HG03354 (cell line): ENCODE measurements around the gene PSMB10.

ENCODE experiments used
- ATAC-seq: cut with Tn5 transposase; IDR thresholded peaks from one replicate; pipeline ENCODE4 v1.9.1; 2021; ENCODE audit warnings: mild to moderate bottlenecking; ENCODE audit not compliant: unreplicated experiment, poor library complexity, severe bottlenecking

Gene PSMB10

DNA sequence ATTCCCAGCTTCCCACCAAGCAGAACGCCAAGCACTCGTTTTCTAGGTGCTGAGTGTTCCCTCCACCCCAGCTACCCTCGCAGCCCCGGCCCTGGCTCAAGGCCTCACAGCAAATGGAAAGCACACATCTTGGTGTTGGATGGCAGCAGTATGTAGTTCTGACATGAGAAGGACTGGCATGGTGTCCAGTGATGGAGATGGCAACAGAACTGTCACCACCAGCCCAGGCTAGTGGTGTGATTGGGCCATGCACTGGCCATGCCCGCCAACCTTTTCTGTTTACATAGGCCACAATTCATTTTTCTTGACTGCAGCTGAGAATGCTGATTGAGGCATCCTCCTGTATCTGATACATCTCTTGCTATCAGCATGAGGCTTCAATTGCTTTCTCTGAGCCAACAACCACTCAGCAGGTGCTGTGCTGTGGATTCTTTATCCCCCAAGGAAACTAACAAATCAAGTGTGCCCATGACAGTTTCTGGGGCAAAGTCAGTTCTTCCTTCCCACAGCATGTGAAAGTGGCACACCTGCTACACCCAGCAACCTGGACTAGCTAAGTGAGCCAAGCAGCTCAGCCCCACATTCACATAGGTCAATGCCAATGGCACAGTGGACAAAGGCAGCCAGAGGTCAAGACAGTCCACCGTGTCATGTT, 28.0 kb upstream of the PSMB10 start:
- no peak for ATAC-seq

DNA sequence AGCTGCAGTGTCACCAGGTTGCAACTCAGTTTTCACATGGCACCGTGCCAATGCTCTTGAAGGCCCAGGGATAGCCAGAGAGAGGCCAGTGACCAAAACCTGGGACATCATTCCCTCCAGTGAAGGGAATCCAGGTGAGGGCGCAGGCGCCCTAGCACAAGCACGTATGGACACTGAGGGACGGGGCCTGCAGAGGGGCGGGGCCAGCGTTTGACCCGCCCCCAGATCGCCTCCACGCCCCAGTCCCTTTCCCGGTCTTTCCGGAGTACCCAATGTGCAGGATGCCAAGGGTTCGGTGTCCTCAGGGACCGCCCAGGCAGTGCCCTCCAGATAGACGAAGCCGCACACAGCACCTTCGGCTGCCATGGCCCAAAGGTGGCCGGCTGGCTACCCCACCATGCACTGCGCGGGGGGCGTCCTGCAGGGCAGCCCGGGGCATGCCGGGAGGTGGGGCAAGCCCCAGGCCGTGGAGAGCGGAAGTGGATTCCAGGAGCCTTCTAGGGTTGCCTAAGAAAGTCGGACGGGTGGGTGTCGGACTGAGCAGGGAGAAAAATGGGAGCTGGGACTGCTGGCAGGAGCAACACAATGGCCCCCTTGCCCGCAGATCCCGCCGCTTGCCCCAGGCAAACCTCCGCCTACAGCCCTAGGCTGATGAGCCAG, 27.1 kb upstream of the PSMB10 start:
- no peak for ATAC-seq

DNA sequence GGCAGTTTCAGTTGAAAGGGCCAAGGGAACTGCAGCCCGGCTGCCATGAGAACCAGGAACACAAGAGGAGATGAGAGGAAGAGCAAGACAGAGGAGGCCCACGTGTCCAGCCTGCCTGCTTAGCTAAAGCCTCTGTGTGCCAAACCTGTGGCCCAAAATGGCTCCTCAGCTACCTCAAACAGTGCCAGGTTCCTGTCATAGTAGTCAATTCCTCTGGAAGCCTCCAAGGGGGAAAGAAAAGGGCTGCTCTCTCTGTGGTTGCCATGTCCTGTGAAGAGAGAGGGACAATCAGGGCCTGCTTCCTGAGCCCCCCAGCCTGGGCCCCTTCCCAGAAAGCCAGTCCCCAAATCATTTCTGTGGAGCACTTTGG, 26.6 kb upstream of the PSMB10 start:
- no peak for ATAC-seq

GRCh38 chr16:67962135-67962534, 25.5 kb upstream of the PSMB10 start:
- ATAC-seq, result no peak

DNA sequence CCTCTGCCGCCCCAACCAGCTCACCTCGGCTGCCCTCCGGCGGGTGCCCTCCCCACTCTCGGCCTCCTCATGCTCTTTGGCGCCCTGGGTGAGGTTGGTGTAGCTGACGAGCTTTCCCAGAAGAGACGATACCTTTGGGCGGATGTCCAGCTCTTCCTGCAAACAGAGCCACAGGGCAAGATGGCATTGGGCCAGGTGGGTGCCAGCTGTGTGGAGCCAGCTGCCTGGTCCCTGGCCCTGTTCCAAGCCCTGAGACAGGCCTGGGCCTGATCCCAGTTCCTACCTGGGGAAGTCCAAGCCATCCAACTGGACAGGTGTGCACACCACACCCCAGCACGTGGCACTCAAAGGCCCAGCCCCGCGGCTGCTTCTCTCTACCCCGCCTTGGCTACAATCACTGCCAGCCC, 24.9 kb upstream of the PSMB10 start:
- ATAC-seq, result no peak

DNA sequence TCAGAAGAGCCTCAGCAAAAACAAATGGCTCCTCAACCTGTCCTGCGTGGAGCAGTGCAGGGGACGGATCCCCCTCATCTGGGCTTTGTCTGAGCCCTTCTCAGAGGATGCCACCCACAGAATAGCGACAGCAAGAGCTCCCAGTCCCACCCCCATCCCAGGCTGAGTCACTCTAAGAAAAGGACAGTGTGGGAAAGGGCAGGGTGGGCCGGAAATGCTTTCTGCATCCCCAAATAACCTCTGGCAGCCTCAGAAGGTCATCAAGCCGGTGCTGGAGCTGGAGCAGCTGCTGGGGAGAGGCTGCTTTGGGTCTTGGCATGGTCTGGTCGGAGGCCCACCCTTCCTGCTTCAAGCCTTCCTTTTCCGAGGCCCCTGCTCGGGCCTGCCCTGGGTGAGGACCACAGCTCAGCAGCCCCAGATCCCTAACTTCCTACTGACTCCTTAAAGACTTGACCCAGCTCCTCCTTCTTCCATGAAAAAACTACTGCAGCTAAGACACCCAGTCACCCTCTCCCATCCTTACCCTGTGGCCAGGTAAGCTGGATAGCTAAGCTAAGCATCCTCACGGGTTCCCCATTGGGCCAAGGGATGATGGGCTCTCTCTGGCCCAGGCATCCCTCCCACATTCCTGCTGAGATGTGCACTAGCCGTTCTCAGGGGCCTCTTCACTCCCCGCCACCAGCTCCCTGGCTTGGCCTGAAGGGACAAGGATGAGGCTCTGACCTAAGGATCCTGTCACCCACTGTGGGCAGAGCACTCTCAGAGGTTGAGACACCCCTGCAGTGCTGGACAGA, 23.1 kb upstream of the PSMB10 start:
- ATAC-seq, result no peak

- ATAC-seq, result no peak
These were observed 21.0 kb upstream of the PSMB10 start for GRCh38 chr16:67957622-67958021.

GRCh38 chr16:67954421-67955196, 18.0 kb upstream of the PSMB10 start:
- ATAC-seq, result no peak

DNA sequence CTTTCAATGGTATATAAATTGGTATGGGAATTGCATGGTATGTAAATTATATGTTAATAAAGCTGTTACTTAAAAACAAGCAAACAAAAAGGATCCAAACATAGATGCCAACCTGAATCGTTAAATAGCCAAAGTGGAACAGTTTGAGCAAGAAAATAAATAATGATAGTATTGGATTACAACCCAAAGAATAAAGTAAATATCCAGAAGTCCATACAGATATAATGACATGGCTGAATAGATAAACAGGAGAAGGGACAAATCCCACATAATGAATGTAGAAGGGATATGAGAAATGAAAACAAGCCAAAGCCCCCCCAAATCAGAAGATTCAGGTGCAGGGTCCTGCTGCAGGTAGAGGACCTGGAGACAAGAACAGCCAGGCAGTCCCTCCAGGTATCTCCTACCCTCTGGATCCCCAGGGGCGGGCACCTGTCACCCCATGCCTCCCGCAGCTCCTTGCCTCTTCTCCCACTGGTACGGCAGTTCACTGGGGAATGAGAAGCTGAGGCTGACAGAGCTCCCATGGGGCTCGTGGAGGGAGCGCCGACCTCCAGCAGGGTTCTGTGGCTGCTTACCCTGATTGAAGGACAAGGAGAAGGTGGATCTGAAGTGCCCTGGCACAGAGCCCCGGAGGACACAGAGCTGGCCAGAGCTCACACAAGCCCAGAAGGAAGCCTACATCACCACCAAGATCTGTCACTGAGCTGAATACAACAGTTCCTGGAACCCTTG, 17.2 kb upstream of the PSMB10 start:
- ATAC-seq, result no peak

GRCh38 chr16:67951485-67951884, 14.8 kb upstream of the PSMB10 start:
- no peak for ATAC-seq

DNA sequence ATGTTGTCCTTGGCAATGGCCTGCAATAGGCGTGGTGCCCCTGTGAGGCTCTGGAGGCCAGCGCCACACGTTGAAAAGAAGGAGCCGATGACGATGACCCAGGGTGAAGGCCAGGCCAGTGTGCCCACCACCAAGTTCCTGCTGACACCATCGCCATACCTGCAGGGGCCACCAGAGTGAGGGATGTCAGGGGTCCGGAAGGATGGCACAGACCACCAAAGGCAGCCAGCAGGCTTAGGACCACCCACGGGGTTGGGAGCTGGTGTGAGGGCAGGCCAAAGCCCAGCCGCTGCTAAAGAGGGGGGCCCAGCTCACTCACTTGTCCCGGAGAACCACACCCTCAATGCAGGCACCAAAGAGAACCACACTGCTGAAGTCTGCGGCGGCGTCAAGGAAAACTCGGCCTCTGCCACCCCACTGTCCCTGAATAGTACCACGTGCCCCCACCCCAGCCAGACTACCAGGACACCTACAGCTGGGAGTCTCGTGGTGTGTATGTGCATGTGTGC, 13.7 kb upstream of the PSMB10 start:
- ATAC-seq, result no peak

- no peak for ATAC-seq
These were observed 13.0 kb upstream of the PSMB10 start for GRCh38 chr16:67949645-67950044.

GRCh38 chr16:67948015-67948414, 11.4 kb upstream of the PSMB10 start:
- ATAC-seq, result no peak

GRCh38 chr16:67946966-67947558, 10.4 kb upstream of the PSMB10 start:
- no peak for ATAC-seq

GRCh38 chr16:67946128-67946569, 9.5 kb upstream of the PSMB10 start:
- ATAC-seq, result no peak

DNA sequence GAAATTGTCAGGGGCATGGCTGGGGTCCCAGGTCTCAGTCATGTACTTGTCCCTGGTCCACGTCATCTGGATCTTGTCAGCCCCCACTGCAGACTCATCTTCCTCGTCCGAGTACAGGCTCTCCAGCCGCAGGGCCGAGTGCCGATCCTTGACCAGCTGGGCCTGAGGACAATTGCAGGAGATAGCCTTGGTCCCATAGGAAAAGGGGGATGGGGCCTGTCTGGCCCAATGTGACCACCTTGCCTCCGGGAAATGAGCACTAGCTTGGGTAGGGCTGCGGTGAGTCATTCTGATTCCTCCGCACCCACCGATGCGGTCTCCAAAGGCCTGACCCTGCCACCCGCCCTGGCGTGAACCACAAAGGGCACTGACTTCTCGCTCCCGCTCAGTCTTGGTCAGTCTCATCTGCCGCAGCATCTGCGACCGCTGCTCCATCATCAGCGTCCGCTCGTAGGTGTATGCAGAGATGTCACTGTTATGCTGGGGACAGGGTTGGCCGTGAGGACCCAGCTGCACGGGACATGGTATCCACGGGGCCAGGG, 8.8 kb upstream of the PSMB10 start:
- no peak for ATAC-seq

DNA sequence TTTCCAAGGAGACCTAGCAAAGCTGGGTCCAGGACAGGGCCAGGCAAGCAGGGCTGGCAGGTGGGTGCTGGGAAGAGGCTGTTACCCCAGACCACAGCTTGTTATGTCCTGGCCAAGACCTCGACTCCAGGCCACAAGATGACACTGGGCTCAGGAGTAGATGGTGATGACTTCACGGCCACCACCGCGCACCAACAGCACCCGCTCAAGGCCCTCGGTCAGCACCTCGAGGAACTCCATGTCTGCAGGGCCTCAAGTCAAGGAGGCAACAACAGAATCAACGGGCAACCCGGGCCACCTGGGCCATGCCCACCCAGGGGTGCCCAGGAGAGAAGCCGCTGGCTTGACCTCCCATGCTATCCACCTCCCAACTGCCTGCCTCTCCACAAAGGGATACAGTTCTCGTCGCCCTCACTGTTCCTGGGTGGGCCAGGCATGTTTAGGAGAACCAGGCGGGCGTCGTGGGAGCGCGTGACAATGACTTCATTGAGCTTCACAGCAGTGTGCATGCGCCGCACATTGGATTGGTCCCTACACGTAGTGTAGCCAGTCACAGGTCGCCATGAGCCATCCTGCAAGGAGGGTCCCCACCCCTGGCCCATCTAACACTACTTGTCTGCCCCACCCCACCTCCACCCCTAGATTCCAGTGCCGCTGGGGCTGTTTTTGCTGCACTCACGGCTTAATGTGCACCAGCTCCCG, 8.2 kb upstream of the PSMB10 start:
- no peak for ATAC-seq
